ENCODE measurements around the gene TMC2. TPM values are rescaled to one million over a fixed set of nuclear protein-coding genes. Genes with fewer than 3 reads are reported as not detected.

TMC2 gene
- total RNA-seq, 4 donors from 2014 or later: 0.15 to 0.35 TPM; not detected in 2

- Histone ChIP-seq H3K36me3 (no peaks in the 10 kb centered on the region), H3K4me3 (no peak overlapping the region), H3K27me3 (peaks cover 4% of the 10 kb centered on the region), H3K4me1 (no peaks in the 10 kb centered on the region), H3K27ac (no peak overlapping the region), H3K9me3 (no peaks in the 10 kb centered on the region)
- 71% methylated on average over 1 of the region's 1 CpG; no CpG with 5 or more reads in 1 of the 2 donors for WGBS, 2 donors (ENCODE audit: low coverage in 1 of 2)
- TF ChIP-seq EP300 (IDR thresholded peaks at IDR 0.05): no peak
- no peak for TF ChIP-seq POLR2AphosphoS5 (IDR thresholded peaks at IDR 0.05)
- TF ChIP-seq CTCF (IDR thresholded peaks at IDR 0.05): no peak
- no peak for TF ChIP-seq POLR2A (IDR thresholded peaks at IDR 0.05)
- no peak for ATAC-seq
Observed at GRCh38 chr20:2585811-2586210, 49.4 kb downstream of the TMC2 start.

GRCh38 chr20:2593756-2594155, 57.4 kb downstream of the TMC2 start:
- H3K36me3 ChIP-seq: no peaks in the 10 kb centered on the region
- no peaks in the 10 kb centered on the region for H3K4me1 ChIP-seq
- no peaks in the 10 kb centered on the region for H3K9me3 ChIP-seq
- 67 to 100% methylated on average over 1 of the region's 1 CpG for WGBS, 2 donors (ENCODE audit: low coverage in 1 of 2)
- H3K27ac ChIP-seq: no peak overlapping the region
- no peak for TF ChIP-seq CTCF (IDR thresholded peaks at IDR 0.05)
- TF ChIP-seq EP300 (IDR thresholded peaks at IDR 0.05): no peak
- no peak for TF ChIP-seq POLR2A (IDR thresholded peaks at IDR 0.05)
- TF ChIP-seq POLR2AphosphoS5 (IDR thresholded peaks at IDR 0.05): no peak
- H3K4me3 ChIP-seq: no peak overlapping the region
- ATAC-seq: no peak
- peaks cover 39% of the 10 kb centered on the region for H3K27me3 ChIP-seq

- Histone ChIP-seq H3K36me3 (no peaks in the 10 kb centered on the region), H3K9me3 (no peaks in the 10 kb centered on the region), H3K4me3 (no peak overlapping the region), H3K27ac (no peak overlapping the region), H3K27me3 (peaks cover 39% of the 10 kb centered on the region), H3K4me1 (no peaks in the 10 kb centered on the region)
- no peak for ATAC-seq
- 90% methylated on average over 2 of the region's 2 CpGs; no CpG with 5 or more reads in 1 of the 2 donors for WGBS, 2 donors (ENCODE audit: low coverage in 1 of 2)
- TF ChIP-seq EP300 (IDR thresholded peaks at IDR 0.05) (no peak), POLR2AphosphoS5 (IDR thresholded peaks at IDR 0.05) (no peak), POLR2A (IDR thresholded peaks at IDR 0.05) (no peak), CTCF (IDR thresholded peaks at IDR 0.05) (no peak)
Observed at GRCh38 chr20:2595076-2595475, 58.7 kb downstream of the TMC2 start.

- Histone ChIP-seq H3K27ac (no peak overlapping the region), H3K4me1 (no peaks in the 10 kb centered on the region), H3K36me3 (no peaks in the 10 kb centered on the region), H3K4me3 (no peak overlapping the region), H3K9me3 (no peaks in the 10 kb centered on the region), H3K27me3 (peaks cover 34% of the 10 kb centered on the region)
- 28 to 42% methylated on average over 4 to 5 of the region's 8 CpGs for WGBS, 2 donors (ENCODE audit: low coverage in 1 of 2)
- no peak for TF ChIP-seq POLR2A (IDR thresholded peaks at IDR 0.05)
- no peak for TF ChIP-seq EP300 (IDR thresholded peaks at IDR 0.05)
- ATAC-seq: no peak
Observed at GRCh38 chr20:2596673-2597279, 60.4 kb downstream of the TMC2 start.

- H3K36me3 ChIP-seq: no peaks in the 10 kb centered on the region
- H3K9me3 ChIP-seq: no peaks in the 10 kb centered on the region
- WGBS, 2 donors (ENCODE audit: low coverage in 1 of 2): 23 to 33% methylated on average over 5 of the region's 5 CpGs
- H3K27me3 ChIP-seq: peaks cover 17% of the 10 kb centered on the region
- no peak overlapping the region for H3K4me3 ChIP-seq
- no peak for TF ChIP-seq POLR2A (IDR thresholded peaks at IDR 0.05)
- TF ChIP-seq EP300 (IDR thresholded peaks at IDR 0.05): no peak
- TF ChIP-seq POLR2AphosphoS5 (IDR thresholded peaks at IDR 0.05): no peak
- no peak for TF ChIP-seq CTCF (IDR thresholded peaks at IDR 0.05)
- no peaks in the 10 kb centered on the region for H3K4me1 ChIP-seq
- ATAC-seq: no peak
- H3K27ac ChIP-seq: no peak overlapping the region
Observed at GRCh38 chr20:2599288-2600006, 63.1 kb downstream of the TMC2 start.
